Measurements from ENCODE around the gene ACSS2.

Gene ACSS2

DNA sequence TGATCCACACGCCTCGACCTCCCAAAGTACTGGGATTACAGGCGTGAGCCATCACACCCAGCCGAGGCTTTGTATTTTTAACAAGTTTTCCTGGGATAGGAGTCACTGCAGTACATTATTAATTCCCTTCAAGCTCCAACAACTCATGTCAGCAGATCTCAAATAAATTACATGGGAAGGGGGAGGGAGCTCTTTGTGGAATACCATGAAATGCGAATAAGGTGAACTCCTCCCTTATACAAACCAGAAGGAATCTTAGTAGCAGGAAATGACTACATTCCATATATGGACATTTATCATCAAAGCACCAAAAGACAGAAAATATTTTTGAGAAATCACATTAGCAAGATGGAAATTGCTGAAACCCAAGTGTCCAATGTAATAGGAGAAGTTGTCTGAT, 76.3 kb downstream of the ACSS2 start:
- peaks cover 21% of the 10 kb centered on the region for H3K4me1 ChIP-seq
- in situ Hi-C loops (cut with MboI; ENCODE audit: low sequenced_read_pairs) = no loop called here
- H3K4me3 ChIP-seq = no peak overlapping the region

DNA sequence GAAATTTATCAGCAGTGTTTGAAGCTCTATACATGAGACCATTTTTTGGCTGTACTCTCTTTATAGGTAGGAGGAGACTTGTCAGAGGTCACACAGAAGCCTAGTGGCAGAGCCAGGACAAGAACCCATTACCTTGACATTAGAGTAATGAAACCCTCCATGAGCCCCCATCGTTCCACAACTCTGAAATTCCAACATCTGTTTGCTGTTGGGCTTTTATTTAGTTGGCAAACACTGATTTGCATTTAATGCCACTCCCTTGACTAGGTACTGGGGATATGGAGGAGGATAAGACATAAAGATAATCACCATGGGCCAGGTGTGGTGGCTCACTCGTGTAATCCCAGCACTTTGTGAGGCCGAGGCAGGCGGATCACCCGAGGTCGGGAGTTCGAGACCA, 77.5 kb downstream of the ACSS2 start:
- no peak for DNase-seq (ENCODE audit: low spot score in 2 of 2)
- Histone ChIP-seq H3K36me3 (replicated peaks) (peaks cover 15% of the 10 kb centered on the region), H3K27me3 (ENCODE audit: low read depth) (no peaks in the 10 kb centered on the region), H3K9me3 (no peaks in the 10 kb centered on the region), H3K4me3 (no peak overlapping the region), H3K4me1 (peaks cover 21% of the 10 kb centered on the region)
- in situ Hi-C loops (cut with MboI; ENCODE audit: low sequenced_read_pairs) = no loop called here

More for the DNA sequence above, 76.3 kb downstream of the ACSS2 start:
- DNase-seq (ENCODE audit: low spot score in 2 of 2) = no peak
- H3K9me3 ChIP-seq = no peaks in the 10 kb centered on the region
- H3K36me3 ChIP-seq (replicated peaks) = peaks cover 15% of the 10 kb centered on the region
- no peaks in the 10 kb centered on the region for H3K27me3 ChIP-seq (ENCODE audit: low read depth)

DNA sequence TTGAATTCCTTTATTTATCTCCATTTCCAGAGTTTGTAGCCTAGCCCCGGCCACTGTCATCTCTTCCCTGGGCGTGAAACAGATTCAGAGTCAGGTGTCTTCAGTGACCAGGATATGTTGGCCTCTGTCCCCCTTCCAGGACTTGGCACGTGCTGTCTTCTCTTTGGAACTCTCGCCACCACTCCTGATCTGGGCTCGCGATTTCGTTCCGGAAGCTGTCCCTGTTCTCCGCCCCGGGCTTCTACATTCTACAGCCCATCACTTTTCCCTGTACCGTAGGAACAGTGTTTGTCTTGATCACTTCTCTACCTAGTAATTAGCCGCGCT, 78.5 kb downstream of the ACSS2 start:
- in situ Hi-C loops (cut with MboI; ENCODE audit: low sequenced_read_pairs) = no loop called here
- Histone ChIP-seq H3K27me3 (ENCODE audit: low read depth) (no peaks in the 10 kb centered on the region), H3K4me3 (peak overlapping the region; percentile 66), H3K4me1 (peaks cover 21% of the 10 kb centered on the region), H3K36me3 (replicated peaks) (peaks cover 12% of the 10 kb centered on the region), H3K9me3 (no peaks in the 10 kb centered on the region)
- DNase-seq (ENCODE audit: low spot score in 2 of 2) = peak; percentile 48 to 70

DNA sequence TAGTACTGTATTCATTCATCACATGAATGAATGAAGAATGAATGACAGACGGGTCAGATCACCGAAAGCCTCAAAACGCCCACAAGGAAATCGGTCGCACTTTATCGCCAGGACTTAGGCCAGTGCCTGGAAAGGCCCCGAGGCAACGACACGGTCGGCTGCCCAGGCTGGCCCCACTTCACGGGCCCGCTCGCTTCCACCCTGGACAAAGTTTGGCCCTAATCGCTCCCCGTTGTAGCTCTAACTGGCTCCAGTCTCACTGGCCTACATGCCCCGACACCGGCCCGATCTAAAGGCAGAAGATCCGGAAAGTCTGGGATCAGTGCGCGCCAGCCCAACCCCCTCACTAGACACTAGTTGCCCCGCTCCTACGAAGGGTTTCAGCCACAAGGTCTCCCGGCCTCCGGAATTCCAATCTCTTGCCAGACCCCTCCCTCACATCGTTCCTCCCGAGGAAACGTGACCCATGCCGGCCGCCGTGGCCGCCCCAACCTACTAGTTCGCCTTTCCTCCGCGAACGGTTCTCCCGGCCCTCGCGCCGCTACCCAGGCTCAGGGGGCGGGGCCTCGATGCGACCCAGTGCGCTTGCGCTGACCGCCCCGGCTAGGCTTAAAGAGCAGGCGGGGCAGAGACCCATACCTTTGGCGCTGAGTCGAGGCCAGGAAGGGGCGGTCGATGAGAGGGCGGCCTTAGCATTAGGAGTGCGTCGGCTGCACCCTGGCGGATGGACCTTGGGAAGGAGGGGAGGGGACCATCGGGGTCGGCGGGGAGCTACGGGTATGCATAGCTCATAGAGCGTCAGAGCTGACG, 79.0 kb downstream of the ACSS2 start, which contains the start of the genes GSS and MYH7B:
Gene GSS (minus strand): TSS at position 576 of the 810 bp plus-strand sequence. CDS start 3,954 bp downstream, outside the sequence.
Gene MYH7B (plus strand): TSS at position 638 of the 810 bp plus-strand sequence. CDS start 22,138 bp downstream, outside the sequence.
- Histone ChIP-seq H3K27me3 (ENCODE audit: low read depth) (no peaks in the 10 kb centered on the region), H3K9me3 (no peaks in the 10 kb centered on the region), H3K4me3 (peak within 1 kb of the TSS; percentile 66), H3K4me1 (peaks cover 21% of the 10 kb centered on the region), H3K36me3 (replicated peaks) (peaks cover 11% of the 10 kb centered on the region)
- in situ Hi-C loops (cut with MboI; ENCODE audit: low sequenced_read_pairs) = no loop called here
- peak; percentile 96 to 99 for DNase-seq (ENCODE audit: low spot score in 2 of 2)

DNA sequence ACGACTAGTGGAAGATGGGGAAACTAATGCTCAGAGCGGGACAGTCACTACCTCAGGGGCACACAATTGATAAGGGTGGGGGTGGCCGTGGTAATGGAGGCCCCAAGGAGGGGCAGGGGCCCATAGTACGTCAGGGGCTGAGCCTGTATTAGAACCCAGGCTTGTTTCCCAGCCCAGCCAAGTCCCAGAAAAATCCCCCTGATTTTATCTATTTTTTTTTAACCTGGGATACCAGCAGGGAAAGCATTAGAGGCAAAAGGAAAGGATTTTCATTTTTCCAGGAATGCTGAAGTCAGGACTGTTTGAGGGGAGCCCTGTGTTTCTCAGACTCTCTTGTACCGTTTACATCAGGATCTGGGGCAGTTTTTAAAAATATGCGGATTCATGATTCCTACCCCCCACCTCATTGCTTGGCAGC, 79.6 kb downstream of the ACSS2 start:
- Histone ChIP-seq H3K27me3 (ENCODE audit: low read depth) (no peaks in the 10 kb centered on the region), H3K36me3 (replicated peaks) (peaks cover 7% of the 10 kb centered on the region), H3K9me3 (no peaks in the 10 kb centered on the region), H3K4me1 (peaks cover 21% of the 10 kb centered on the region), H3K4me3 (peak overlapping the region; percentile 66)
- DNase-seq (ENCODE audit: low spot score in 2 of 2) = no peak
- in situ Hi-C loops (cut with MboI; ENCODE audit: low sequenced_read_pairs) = no loop called here

DNA sequence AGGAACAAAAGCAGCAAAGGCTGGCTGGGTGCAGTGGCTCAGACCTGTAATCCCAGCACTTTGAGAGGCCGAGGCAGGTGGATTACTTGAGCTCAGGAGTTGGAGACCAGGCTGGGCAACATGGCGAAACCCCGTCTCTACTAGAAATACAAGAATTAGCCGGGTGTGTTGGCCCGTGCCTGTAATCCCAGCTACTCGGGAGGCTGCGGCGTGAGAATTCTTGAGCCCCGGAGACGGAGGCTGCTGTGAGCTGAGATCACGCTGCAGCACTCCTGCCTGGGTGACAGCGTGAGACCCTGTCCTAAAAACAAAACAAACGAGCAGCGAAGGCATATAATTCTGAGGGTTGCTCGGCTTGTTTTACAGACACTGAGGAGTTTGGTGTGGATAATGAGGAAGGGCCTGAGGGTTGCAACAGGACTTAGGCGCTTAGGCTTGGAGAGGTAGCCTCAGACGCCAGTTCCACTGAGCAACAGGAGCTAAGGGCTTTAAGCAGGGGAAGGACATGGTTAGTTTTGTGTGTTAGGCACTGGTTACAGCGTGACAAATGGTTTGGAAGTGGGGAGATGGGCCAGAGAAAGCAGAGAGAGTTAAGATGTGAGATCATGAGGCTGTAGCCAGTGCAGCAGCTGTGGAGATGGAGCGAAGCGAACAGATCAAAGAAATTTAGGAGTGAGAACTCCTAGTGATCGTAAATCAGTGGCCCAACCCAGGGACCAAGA, 80.5 kb downstream of the ACSS2 start:
- Histone ChIP-seq H3K4me1 (peaks cover 21% of the 10 kb centered on the region), H3K27me3 (ENCODE audit: low read depth) (no peaks in the 10 kb centered on the region), H3K9me3 (no peaks in the 10 kb centered on the region), H3K36me3 (replicated peaks) (no peaks in the 10 kb centered on the region; the same call in 1 of the 2 replicates), H3K4me3 (no peak overlapping the region)
- in situ Hi-C loops (cut with MboI; ENCODE audit: low sequenced_read_pairs) = no loop called here
- no peak for DNase-seq (ENCODE audit: low spot score in 2 of 2)

DNA sequence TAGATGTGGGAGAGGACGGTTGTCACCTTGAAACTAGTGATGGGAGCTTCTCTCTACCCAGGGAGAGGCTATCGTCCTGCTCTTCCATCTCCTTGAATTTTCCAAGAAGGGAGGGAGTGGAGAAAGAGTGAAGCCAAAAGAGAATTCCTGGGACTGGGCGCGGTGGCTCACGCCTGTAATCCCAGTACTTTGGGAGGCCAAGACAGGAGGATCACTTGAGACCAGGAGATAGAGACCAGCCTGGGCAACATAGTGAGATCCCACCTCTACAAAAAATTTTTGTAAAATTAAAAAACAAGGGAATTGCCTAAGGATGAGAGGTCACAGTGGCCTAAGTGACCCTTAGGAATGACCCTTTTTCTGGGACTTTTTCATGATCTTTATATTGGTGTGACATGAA, 88.1 kb downstream of the ACSS2 start:
- no peaks in the 10 kb centered on the region for H3K36me3 ChIP-seq (replicated peaks)
- H3K27me3 ChIP-seq (ENCODE audit: low read depth) = no peaks in the 10 kb centered on the region
- DNase-seq (ENCODE audit: low spot score in 2 of 2) = no peak
- H3K4me1 ChIP-seq = peaks cover 10% of the 10 kb centered on the region
- no peaks in the 10 kb centered on the region for H3K9me3 ChIP-seq
- H3K4me3 ChIP-seq = no peak overlapping the region
- in situ Hi-C loops (cut with MboI; ENCODE audit: low sequenced_read_pairs) = no loop called here

DNA sequence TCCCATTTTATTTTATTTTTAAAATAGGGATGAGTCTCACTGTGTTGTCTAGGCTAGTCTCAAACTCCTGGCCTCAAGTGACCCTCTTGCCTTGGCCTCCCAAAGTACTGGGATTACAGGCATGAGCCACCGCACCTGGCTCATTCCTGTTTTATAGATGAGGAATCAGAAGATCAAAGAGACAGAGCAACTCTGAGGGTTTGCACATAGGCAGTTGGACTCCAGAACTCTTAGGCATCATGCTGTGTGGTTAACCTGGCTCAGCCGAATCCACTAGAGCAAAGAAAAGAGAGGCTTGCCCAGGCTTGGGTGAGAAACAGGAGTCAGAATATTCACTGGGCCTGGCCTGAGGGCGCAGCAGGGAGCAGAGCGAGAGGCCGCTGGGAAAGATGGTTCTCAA, 88.6 kb downstream of the ACSS2 start:
- H3K4me3 ChIP-seq = no peak overlapping the region
- H3K27me3 ChIP-seq (ENCODE audit: low read depth) = no peaks in the 10 kb centered on the region
- no peaks in the 10 kb centered on the region for H3K9me3 ChIP-seq
- H3K4me1 ChIP-seq = peaks cover 10% of the 10 kb centered on the region
- in situ Hi-C loops (cut with MboI; ENCODE audit: low sequenced_read_pairs) = no loop called here
- no peak for DNase-seq (ENCODE audit: low spot score in 2 of 2)
- no peaks in the 10 kb centered on the region for H3K36me3 ChIP-seq (replicated peaks)

DNA sequence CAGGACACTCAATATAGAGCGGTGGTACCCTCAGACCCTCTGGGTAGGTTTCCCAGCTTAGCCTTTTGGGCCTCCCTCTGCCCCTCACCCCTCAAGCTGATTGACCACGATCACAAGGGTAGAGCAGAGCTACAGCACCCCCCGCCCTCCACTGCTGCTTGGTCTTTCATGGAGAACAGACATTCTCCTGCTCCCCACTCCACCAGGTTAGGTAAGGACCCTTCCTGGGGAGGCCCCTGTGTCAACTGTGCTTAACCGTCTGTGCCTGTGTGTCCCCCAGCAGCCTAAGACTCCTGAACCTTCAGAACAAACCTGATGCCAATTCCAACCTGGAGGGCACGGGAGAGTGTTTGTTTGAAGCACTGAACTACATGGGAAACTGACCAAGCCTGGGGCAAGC, 91.0 kb downstream of the ACSS2 start:
- Histone ChIP-seq H3K4me1 (peaks cover 10% of the 10 kb centered on the region), H3K4me3 (no peak overlapping the region), H3K27me3 (ENCODE audit: low read depth) (no peaks in the 10 kb centered on the region), H3K36me3 (replicated peaks) (no peaks in the 10 kb centered on the region), H3K9me3 (no peaks in the 10 kb centered on the region)
- DNase-seq (ENCODE audit: low spot score in 2 of 2) = no peak
- in situ Hi-C loops (cut with MboI; ENCODE audit: low sequenced_read_pairs) = no loop called here

DNA sequence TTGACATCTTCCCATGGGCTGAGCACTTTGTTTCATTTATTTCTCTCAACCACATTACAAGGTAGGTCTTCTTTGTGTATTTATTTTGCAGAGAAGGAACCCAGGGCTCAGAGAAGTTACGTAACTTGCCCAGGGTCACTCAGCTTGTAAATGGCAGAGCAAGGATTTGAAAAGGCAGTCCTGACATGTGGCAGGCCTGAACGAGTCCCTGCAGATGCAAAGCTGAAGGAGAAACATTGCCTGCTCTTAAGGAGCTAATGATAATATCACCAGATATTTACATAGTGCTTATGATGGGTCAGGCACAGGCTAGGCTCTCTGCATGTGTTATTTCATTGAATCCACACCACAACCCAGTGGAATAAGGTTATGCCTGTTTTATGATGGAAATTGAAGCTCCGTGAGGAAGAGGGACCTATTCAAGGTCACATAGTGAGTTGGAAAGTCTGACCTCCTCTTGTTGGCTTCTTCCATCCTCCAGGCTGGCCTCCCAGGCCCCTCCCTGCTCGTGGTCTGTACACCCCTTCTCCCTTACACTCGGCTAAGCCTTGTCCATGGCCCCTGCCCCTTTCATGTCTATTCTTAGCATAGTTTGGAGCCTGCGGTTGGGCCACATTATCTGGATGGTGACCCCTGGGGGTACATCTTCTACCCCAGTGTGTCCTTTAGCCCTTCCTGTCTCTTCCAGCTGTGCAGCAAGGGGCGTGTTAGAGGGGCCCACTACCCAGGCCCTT, 91.8 kb downstream of the ACSS2 start:
- in situ Hi-C loops (cut with MboI; ENCODE audit: low sequenced_read_pairs) = no loop called here
- no peaks in the 10 kb centered on the region for H3K9me3 ChIP-seq
- no peaks in the 10 kb centered on the region for H3K36me3 ChIP-seq (replicated peaks)
- H3K4me3 ChIP-seq = no peak overlapping the region
- no peaks in the 10 kb centered on the region for H3K27me3 ChIP-seq (ENCODE audit: low read depth)
- no peak for DNase-seq (ENCODE audit: low spot score in 2 of 2)
- peaks cover 9% of the 10 kb centered on the region for H3K4me1 ChIP-seq

DNA sequence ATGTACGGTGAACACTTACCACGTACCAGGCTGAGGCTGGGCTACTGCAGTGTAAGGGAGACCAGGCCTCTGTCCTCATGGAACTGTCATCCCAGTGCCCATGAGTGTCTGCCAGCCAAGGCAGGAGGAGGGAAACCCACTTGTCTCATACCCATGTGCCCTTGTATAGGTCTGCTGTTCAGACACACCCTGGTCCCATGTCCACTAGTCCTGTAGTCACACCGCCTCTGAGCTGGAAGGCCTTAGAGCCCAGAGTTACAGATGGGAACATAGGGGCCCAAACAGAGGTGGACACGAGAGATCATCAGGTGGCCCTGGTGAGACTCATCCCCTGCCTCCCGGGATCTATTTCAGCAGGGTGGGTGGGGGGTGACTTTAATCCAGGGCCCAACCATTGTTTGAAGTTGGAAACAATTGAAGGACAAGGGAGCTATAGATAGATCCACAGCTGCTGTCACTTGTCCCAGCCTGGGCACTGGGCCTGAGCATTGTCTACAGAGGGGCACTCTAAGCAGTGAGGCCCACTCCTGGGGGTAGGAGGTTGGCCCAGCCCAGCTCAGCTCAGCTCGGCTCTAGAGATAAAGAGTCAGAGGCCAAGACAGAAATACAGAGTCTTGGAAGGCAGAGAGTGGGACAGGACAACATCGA, 93.9 kb downstream of the ACSS2 start:
- H3K4me1 ChIP-seq = no peaks in the 10 kb centered on the region
- H3K36me3 ChIP-seq (replicated peaks) = no peaks in the 10 kb centered on the region
- no peaks in the 10 kb centered on the region for H3K9me3 ChIP-seq
- no peaks in the 10 kb centered on the region for H3K27me3 ChIP-seq (ENCODE audit: low read depth)
- in situ Hi-C loops (cut with MboI; ENCODE audit: low sequenced_read_pairs) = no loop called here
- no peak overlapping the region for H3K4me3 ChIP-seq
- DNase-seq (ENCODE audit: low spot score in 2 of 2) = no peak

DNA sequence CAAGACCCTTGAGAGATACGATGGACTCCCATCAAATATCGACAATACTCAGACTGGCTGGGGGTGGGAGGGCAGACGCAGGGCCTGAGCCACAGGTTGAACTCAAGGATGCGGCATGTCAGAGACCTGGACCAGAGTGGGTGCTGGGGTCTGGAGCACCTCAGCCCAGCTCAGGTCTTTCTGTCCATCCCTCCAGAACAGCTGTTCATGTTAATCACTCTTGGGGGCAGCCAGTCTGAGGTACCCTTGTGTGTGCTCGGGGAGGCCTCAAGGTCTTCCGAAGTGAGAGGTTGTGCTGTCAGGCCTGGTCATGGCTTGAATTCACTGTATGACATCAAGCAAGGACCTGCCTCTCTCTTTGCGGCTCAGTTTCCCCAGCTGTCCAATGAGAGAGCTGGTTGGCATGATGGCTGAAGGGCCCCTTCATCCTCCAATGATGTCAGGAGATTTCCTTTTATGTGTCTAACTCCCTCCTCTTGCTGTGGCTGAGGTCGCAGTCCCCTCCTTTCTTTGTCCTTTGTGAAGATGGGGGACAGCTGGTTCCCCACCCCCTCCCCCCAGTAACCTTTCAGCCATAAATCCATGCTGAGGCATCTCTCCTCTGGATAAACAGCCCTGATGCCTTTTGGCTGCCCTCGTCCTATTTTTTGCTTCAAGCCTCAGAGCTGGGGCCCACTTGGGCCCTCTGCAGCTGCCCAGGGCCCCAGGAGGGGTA, 94.6 kb downstream of the ACSS2 start:
- Histone ChIP-seq H3K4me3 (no peak overlapping the region), H3K36me3 (replicated peaks) (no peaks in the 10 kb centered on the region), H3K4me1 (no peaks in the 10 kb centered on the region), H3K27me3 (ENCODE audit: low read depth) (no peaks in the 10 kb centered on the region), H3K9me3 (no peaks in the 10 kb centered on the region)
- no peak for DNase-seq (ENCODE audit: low spot score in 2 of 2)
- in situ Hi-C loops (cut with MboI; ENCODE audit: low sequenced_read_pairs) = no loop called here

Data from HAP-1 (cell line).